ENCODE data around the gene HFM1. TPM values are rescaled to one million over a fixed set of nuclear protein-coding genes. Genes with fewer than 3 reads are reported as not detected.

The HFM1 gene
- total and polyA plus RNA-seq, 9 of the 15 experiments (the other 6 are each of a cell fraction or from before 2014, with no cell fraction given), result 1.5 to 6.4 (median 3.7) TPM

DNA sequence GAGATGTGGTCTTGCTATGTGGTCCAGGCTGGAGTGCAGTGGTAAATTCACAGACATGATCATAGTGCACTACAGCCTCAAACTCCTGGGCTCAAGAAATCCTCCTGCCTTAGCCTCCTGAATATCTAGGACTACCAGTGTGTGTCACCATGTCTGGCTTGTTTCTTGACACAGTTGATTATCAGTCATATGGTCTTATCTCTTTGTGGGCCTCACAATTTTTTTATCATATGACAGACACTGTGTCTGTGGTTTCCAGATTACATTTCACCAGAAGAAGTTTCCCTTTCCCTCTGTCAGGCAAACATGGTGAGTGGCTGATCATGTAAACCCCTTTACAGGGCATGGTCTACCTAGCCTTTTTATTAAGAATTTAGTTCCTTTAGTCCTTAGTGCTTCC, 96.1 kb downstream of the HFM1 start (continued):
- TF ChIP-seq NR2F6 (CRISPR knock-in tag; IDR thresholded peaks at IDR 0.05) (no peak), TEAD1 (CRISPR knock-in tag; IDR thresholded peaks at IDR 0.05) (peak in 1 of 2 experiments; percentile 50; a peak in 1 of 4 replicates), RAD21 (CRISPR knock-in tag; conservative IDR thresholded peaks at IDR 0.05 in 1 of 2, IDR thresholded peaks at IDR 0.05 in 1 of 2) (no peak), HNRNPH1 (optimal IDR thresholded peaks at IDR 0.05; ENCODE audit: low read depth, low read length) (no peak), MCM2 (IDR thresholded peaks at IDR 0.05; ENCODE audit: low read depth) (no peak), POLR2A (conservative IDR thresholded peaks at IDR 0.05) (no peak), ILK (tag; IDR thresholded peaks at IDR 0.05; ENCODE audit: borderline replicate concordance, low read depth) (no peak), TRIM24 (IDR thresholded peaks at IDR 0.05) (peak; percentile 92 to 97), ZBED1 (IDR thresholded peaks at IDR 0.05) (no peak), HIVEP1 (CRISPR knock-in tag; IDR thresholded peaks at IDR 0.05) (no peak), CREB3L1 (IDR thresholded peaks at IDR 0.05; ENCODE audit: borderline replicate concordance, low read depth) (no peak), HDAC8 (tag; IDR thresholded peaks at IDR 0.05) (no peak), DLX4 (CRISPR knock-in tag; IDR thresholded peaks at IDR 0.05) (no peak), SP1 (CRISPR knock-in tag; IDR thresholded peaks at IDR 0.05) (no peak), ZKSCAN3 (CRISPR knock-in tag; IDR thresholded peaks at IDR 0.05) (no peak), MEF2D (tag; conservative IDR thresholded peaks at IDR 0.05; ENCODE audit: low read depth) (0 out of 2 replicates have a peak, but pooled peaks have one; percentile 18), RBM14 (IDR thresholded peaks at IDR 0.05; ENCODE audit: borderline replicate concordance, insufficient read depth, low read depth, low read length) (no peak), ZNF77 (CRISPR knock-in tag; IDR thresholded peaks at IDR 0.05) (no peak)
- TF ChIP-seq, protein P1, sequence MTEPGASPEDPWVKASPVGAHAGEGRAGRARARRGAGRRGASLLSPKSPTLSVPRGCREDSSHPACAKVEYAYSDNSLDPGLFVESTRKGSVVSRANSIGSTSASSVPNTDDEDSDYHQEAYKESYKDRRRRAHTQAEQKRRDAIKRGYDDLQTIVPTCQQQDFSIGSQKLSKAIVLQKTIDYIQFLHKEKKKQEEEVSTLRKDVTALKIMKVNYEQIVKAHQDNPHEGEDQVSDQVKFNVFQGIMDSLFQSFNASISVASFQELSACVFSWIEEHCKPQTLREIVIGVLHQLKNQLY (CRISPR knock-in tag; conservative IDR thresholded peaks at IDR 0.05), result no peak
- TF ChIP-seq, protein P2, sequence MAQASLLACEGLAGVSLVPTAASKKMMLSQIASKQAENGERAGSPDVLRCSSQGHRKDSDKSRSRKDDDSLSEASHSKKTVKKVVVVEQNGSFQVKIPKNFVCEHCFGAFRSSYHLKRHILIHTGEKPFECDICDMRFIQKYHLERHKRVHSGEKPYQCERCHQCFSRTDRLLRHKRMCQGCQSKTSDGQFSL (CRISPR knock-in tag; IDR thresholded peaks at IDR 0.05), result no peak
- TF ChIP-seq, protein P2 (tag; IDR thresholded peaks at IDR 0.05), result no peak
- TF ChIP-seq, protein P3, sequence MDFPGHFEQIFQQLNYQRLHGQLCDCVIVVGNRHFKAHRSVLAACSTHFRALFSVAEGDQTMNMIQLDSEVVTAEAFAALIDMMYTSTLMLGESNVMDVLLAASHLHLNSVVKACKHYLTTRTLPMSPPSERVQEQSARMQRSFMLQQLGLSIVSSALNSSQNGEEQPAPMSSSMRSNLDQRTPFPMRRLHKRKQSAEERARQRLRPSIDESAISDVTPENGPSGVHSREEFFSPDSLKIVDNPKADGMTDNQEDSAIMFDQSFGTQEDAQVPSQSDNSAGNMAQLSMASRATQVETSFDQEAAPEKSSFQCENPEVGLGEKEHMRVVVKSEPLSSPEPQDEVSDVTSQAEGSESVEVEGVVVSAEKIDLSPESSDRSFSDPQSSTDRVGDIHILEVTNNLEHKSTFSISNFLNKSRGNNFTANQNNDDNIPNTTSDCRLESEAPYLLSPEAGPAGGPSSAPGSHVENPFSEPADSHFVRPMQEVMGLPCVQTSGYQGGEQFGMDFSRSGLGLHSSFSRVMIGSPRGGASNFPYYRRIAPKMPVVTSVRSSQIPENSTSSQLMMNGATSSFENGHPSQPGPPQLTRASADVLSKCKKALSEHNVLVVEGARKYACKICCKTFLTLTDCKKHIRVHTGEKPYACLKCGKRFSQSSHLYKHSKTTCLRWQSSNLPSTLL (IDR thresholded peaks at IDR 0.05), result no peak
- TF ChIP-seq, protein P4, sequence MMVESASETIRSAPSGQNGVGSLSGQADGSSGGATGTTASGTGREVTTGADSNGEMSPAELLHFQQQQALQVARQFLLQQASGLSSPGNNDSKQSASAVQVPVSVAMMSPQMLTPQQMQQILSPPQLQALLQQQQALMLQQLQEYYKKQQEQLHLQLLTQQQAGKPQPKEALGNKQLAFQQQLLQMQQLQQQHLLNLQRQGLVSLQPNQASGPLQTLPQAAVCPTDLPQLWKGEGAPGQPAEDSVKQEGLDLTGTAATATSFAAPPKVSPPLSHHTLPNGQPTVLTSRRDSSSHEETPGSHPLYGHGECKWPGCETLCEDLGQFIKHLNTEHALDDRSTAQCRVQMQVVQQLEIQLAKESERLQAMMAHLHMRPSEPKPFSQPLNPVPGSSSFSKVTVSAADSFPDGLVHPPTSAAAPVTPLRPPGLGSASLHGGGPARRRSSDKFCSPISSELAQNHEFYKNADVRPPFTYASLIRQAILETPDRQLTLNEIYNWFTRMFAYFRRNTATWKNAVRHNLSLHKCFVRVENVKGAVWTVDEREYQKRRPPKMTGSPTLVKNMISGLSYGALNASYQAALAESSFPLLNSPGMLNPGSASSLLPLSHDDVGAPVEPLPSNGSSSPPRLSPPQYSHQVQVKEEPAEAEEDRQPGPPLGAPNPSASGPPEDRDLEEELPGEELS (CRISPR knock-in tag; IDR thresholded peaks at IDR 0.05; ENCODE audit: borderline replicate concordance), result no peak

All from K562 (cell line).